ENCODE measurements around the gene CDH4.

CDH4 gene

GRCh38 chr20:61679473-61679872, 427.4 kb downstream of the CDH4 start:
- no peak for TF ChIP-seq ZFX (IDR thresholded peaks at IDR 0.05)
- no peak for TF ChIP-seq CTCF (conservative IDR thresholded peaks at IDR 0.05)
- H3K27ac ChIP-seq: no peak overlapping the region

GRCh38 chr20:61680096-61680495, 428.0 kb downstream of the CDH4 start:
- no peak overlapping the region for H3K27ac ChIP-seq
- no peak for TF ChIP-seq CTCF (conservative IDR thresholded peaks at IDR 0.05)
- TF ChIP-seq ZFX (IDR thresholded peaks at IDR 0.05): no peak

GRCh38 chr20:61682114-61682995, 430.3 kb downstream of the CDH4 start:
- no peak overlapping the region for H3K27ac ChIP-seq
- TF ChIP-seq ZFX (IDR thresholded peaks at IDR 0.05): no peak
- no peak for TF ChIP-seq CTCF (conservative IDR thresholded peaks at IDR 0.05)

GRCh38 chr20:61682996-61683681, 431.1 kb downstream of the CDH4 start:
- no peak overlapping the region for H3K27ac ChIP-seq
- TF ChIP-seq CTCF (conservative IDR thresholded peaks at IDR 0.05): no peak
- TF ChIP-seq ZFX (IDR thresholded peaks at IDR 0.05): no peak

GRCh38 chr20:61683721-61684120, 431.7 kb downstream of the CDH4 start:
- no peak for TF ChIP-seq CTCF (conservative IDR thresholded peaks at IDR 0.05)
- no peak for TF ChIP-seq ZFX (IDR thresholded peaks at IDR 0.05)
- H3K27ac ChIP-seq: no peak overlapping the region

- TF ChIP-seq CTCF (conservative IDR thresholded peaks at IDR 0.05): no peak
- TF ChIP-seq ZFX (IDR thresholded peaks at IDR 0.05): no peak
These were observed 432.1 kb downstream of the CDH4 start for GRCh38 chr20:61684136-61684535.

GRCh38 chr20:61684583-61685235, 432.6 kb downstream of the CDH4 start:
- TF ChIP-seq CTCF (conservative IDR thresholded peaks at IDR 0.05) (no peak), ZFX (IDR thresholded peaks at IDR 0.05) (no peak)

More at GRCh38 chr20:61684136-61684535, 432.1 kb downstream of the CDH4 start:
- H3K27ac ChIP-seq: no peak overlapping the region

More at GRCh38 chr20:61684583-61685235, 432.6 kb downstream of the CDH4 start:
- no peak overlapping the region for H3K27ac ChIP-seq

Data from C4-2B (cell line).